ENCODE results near the gene SRGAP3. TPM values are rescaled to one million over a fixed set of nuclear protein-coding genes. Genes with fewer than 3 reads are reported as not detected.

Gene SRGAP3
- polyA plus RNA-seq, 10 donors: 15.9 to 27.4 (median 20.7) TPM

DNA sequence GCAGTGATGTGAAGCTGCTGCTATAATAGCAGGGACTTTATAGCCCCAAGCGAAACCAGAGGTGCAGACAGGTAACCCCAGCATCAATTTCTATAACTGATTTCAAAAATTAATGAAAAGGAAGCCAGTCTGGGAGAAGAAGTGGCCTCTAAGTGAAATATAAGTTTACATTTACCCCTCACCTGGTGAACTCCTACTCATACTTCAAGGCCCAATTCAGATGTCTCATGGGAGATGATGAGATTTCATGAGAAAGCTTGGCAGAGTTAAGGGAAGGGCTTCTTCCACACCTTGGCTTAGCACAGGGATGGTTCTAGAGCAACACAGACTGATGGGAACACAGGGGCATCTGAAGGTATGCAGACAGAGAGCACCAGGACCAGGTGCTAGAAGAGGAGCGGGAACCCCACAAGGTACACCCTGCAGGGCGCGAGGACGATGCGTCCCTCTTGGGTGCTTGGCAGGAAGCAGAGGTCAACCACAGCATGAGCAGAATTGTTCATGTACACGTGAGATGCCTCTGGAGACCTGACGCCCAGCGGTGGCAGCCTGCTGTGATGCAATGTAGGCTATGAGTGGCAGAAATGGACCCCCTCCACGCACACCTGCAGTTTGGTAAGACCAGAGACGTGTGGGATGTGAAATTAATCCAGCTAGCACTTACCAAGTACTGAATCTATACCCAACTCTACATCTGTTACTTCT lies 102.9 kb downstream of the SRGAP3 start:
- no peak for DNase-seq

DNA sequence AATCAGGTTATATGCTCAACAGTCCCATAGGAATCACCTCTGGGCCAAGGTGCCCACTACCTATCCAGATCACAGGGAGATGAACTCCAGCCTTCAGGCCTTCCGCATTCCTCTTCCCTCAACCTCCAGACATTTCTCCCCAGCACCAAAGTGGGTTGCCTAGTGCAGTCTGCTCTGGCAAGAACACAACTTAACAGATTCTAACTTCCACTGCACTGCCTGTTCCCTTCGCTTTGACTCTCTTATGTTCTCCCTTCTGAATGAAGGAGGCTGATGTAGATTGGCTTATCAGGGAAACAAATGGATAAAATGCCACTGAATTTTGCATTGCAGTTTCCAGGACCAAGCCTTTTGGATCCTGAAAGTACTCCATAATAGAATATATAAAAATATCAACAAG lies 106.3 kb downstream of the SRGAP3 start:
- DNase-seq: no peak

DNA sequence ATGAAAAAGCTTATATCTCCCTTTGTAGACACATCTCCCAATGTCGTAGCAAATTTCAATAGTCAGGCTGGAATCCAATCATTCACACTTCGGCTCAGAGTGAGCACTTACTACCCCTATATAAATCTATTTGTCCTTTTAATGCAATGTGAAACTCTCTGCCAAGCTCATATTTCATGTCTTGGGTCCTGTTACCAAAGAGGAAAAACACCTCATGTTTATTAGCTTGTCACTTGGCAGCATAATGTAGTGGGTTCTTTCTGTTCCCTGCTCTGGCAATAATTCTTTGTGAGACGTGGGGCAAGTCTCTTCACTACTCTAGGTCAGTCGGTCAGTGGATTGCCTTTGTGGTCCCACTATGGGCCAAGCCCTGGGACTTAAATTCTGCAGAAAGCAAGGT lies 107.1 kb downstream of the SRGAP3 start:
- peak in 1 of 3 donors; percentile 65 for DNase-seq

DNA sequence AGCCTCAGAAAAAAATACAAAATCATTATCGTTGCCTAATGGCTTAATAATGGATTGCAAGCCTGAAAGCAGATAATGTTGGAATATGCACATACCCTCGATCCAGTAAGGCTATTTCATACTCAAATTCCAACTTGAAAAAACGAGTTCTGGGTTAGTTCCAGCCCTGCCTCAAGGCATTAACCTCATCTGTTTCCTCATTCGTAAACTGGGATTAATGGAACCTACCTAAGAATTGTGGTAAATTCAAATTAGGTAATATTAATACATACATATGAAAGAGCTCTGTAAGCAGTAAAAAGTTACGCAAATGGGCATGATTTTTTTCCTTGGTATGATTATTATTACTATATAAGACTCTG lies 107.5 kb downstream of the SRGAP3 start:
- DNase-seq: no peak

DNA sequence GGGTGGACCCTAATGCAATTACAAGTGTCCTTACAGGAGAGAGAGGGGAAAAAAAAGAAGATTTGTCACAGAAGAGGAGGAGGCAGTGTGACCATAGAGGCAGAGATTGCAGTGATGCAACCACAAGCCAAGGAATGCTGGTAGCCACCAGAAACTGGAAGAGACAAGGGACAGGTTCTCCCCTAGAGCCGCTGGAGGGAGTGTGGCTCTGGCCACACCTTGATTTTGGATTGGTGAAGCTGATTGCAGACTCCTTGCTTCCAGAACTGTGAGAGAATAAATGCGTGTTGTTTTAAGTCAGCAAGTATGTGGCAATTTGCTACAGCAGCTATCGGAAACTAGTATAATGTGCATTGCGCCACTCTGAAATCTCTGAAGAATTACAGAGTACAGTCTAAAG lies 110.1 kb downstream of the SRGAP3 start:
- no peak for DNase-seq

DNA sequence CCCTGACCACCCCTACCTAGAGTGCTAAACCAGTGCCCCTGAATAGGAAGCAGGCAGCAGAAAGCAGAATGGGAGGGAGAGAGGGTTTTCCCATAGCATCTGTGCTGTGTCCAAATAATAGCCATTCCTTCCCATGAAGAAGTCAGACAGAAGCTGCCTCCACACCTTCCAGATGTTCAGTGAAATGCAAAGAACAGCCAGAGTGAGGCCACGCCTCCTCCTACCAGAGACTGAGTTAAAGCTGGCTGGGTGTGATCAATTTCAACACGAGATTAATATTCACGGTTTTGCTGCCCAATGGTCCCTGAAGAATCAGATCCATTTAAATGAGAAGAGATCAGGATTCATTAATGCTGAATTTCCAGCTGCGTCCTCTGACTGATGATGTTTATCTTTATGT lies 111.8 kb downstream of the SRGAP3 start:
- DNase-seq: peak; percentile 45 to 87 (median 70)

DNA sequence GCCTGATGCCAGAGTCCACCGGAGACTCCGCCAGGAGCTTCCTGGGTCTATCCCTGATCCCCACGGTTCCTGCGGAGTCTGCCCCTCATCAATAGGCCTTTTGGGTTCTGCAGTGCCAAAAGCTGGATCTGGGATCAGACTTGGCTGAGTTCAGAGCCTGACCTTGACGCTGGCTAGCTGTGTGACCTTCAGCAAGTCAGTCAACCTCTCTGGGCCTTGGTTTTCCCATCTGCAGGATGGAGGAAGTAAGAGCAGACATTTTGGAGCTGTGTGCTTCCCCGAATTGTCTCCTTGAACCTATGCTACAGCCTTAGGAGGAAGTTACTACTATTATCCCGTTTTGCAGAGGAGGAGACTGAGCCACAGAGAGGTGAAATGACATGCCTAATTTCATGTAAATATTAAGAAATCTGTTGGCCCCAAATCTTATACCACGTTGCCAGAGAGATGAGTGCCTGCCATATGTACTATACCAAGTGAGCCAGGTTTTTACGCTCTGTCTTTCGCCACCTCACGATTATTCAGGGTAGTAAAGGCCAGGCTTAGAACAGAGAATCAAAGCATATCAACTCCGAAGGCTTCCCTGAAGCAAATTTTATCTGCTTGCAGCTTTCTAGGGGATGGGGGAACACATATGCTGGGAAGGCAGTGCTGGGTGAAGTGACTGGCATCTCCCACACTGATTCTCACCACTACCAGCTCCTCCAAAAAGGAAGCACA lies 112.5 kb downstream of the SRGAP3 start:
- no peak for DNase-seq

DNA sequence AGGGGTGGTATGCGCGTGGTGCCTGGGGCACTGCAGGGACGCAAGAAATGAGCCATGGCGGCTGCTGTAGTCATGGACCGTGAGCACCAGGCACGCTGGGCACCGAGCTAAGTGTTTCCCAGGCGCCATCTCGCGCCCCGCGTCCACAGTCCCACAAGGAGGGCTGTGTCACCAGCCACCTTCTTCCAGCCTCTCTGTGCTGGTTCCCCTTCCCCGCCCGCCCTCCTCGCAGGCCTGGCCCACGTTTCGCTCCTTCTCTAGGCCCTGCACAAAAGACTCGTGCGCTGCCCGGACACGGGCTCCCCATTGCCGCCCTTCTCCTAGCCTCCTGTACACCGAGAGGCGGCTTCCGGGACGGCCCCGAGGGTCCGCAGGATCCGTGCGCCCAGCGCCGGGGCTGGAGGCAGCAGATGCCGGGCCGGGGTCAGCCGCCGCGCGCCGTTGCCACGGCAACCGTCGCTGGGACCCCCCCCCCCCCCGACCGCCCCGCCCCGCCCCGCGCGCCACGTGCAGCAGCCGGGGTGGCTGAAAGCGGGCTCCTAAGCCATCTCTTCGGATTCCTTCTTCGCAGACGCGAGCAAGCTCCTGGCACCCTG lies 113.4 kb downstream of the SRGAP3 start:
- DNase-seq: peak in 1 of 3 donors; percentile 66

DNA sequence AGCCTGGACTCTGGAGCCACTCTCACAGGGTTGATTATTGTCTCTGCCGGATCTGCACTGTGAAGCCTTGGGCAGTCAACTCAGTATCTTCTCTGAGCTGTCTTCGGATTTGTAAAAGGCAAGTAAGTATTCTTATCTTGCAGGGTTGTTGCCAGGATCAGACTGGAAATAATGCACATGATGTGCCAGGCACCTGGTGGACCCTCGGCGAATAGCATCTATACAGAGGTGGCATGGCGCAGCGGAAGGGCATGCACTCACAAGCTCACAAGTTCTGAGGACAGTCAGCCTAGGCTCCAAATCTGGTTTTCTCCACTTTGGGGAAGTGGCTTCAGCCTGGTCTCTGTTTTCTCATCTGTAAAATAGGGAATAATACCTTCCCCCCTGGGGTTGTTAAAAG lies 113.9 kb downstream of the SRGAP3 start:
- DNase-seq: peak in 1 of 3 donors; percentile 23

DNA sequence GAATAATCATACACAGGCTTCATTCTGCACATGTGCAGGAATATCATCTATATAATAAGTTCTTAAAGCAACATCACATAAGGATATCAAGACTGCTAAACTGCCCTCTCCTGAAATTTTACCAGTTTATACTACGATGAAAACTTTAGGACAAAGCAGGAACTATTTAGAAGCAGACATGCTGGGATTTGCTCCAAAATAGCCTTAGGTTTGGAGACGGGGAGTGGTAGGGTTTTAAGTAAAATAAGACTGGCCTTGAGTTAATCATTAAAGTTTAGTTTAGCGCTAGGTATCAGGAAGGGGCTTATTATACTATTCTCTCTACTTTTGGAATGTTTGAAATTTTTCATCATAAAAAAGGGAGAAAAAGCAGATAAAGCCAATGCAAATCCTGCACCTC lies 115.8 kb downstream of the SRGAP3 start:
- no peak for DNase-seq

DNA sequence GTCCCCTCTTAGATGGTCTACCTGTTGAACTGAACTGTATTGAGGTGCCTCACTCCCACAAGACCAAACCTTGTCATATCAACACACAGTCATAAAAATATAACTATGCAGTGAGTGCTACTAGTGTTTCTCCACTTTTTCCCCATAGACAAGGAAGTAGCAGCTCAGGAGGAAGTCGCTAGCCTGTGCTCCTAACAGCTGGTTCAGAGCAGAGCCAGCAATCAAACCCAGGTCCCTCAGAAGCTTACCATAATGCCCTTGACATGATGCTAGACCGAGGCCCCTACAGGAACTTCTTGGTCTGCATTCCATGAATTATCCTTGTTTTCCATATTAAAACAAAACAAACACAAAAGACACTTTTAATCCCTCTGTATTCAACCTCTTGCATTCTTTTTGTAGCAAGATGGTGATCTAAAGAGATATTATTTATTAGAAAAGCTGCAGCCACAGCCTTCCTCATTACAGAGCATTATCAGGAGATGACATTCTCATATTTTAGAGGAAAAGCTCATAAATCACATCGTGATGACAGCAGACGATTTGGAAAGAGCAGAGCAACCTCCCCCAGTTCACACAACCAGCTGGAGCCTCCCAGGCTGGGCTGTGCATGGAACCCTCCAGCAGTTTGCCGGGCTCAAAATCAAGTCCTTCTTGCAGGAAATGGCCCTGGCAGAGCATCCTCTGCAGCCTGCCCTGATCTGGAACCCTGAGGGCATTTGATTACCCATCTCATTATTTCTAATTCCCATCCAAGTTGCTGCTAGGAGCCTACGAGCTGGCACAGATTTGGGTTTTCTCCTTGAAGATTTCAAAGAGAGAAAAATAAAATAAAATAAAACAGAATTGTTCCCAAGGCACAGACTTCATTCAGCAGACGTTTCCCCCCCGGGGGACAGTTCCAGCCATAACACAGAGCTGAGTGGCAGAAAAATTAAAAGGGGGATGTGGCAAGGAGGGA lies 118.8 kb downstream of the SRGAP3 start:
- DNase-seq: peak in 1 of 3 donors; percentile 63

DNA sequence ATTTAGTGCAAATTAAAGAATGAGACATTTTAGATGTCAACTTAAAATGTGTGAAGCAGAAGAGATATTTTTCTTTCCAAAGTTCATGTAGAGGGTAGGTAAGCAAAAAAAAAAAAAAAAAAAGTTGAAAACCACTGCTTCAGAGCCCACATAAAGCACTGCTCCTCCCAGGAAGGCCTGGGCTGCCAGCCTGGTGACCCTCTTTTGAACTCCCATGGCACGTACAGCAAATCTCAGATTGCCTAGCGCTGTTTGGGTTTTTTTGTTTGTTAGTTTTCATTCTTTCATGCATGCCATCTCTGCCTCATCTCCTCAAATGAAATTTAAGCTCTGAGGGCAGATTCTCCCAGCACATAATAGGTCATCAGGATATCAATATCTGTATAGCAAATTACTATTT lies 120.1 kb downstream of the SRGAP3 start:
- no peak for DNase-seq

DNA sequence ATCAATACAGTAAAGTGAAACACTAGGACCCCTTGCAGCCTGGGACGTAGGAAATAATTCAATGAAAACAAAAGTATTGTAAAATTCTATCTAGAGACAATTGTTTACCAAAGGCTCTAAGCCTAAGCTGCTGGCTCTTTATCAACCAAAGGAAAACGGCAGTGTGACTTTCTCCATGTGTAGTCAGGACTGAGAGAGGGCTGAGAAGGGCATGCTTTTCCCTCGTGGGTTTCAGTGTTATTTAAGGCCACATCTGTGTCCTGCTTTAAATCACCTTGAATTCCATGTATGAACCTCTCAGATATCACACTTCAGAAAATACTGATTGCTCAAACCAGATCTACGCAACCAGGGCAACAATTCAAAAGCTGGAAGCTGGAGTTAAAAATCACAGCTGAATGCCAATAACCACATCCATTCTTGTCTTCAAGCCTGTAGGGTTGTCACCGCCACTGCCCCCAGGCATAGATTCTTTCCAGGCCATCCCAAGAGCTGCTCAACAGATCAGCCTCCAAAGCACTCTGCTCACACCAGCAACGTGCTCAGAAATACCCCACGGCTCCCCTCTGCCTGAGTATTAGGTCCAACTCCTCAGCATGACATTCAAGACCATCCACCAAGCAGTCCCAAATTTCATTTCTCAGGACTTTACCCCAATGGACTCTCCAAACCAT lies 124.0 kb downstream of the SRGAP3 start:
- no peak for DNase-seq

DNA sequence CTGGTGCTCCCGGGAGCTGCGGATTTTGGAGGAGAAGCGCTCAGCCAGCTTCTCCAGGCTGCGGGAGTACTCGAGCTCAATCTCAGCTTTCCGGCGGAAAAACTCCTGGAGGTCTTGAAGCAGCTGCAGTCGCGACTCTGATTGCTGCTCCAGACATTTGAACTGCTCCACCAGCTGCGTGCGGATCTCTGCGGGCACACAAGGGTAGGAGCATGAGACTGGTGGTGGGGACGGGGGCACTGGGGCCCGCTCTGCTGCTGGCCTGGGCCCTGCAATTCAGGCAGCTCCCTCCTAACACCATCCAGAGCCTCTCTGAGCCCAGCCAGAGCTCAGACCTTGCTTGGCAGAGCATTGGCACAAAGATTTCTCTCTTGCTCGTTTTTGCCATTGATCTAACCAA lies 124.7 kb downstream of the SRGAP3 start:
- peak in 1 of 3 donors; percentile 34 for DNase-seq

DNA sequence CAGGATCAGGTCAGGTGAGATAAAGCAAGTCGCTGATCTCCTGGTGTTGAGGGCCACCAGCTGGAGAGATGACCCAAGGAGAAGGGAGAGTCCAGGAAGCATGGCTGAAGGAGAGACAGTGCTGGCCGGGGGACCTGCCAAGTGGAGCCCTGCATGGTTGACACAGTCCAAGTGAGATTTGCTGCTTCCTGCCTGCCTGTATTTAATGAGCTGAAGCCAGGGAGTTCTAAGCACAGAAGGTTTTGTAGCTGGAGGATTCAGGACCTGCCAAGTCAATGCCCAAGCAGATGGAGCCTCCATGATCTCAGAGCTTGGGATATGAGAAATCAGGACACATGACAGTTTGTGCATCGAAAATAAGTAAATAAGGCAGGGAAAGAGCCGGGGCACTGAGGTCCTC lies 125.6 kb downstream of the SRGAP3 start:
- peak in 1 of 3 donors; percentile 23 for DNase-seq

DNA sequence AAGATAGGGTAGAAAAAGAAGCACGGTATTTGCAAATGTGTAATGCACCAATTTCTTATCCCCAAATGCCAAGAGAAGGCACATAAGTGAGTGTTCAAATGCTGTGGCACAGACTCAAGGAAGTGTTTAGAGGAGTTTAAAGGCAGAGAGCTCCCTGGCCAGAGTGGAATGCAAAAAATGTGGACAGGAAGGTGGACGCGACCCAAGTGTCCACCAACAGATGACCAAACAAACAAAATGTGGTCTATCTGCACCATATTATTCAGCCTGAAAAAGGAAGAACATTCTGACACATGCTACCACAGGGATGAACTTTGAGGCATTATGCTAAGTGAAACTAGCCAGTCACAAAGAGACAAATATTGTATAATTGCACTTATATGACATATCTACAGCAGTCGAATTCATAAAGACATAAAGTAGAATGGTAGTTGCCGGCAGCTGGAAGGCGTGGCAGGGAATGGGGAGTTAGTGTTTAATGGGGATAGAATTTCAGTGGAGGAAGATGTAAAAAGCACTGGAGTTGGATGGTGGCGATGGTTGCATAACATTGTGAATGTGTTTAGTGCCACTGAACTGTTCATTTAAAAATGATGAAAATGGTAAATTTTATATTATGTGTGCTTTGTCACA lies 126.6 kb downstream of the SRGAP3 start:
- no peak for DNase-seq

DNA sequence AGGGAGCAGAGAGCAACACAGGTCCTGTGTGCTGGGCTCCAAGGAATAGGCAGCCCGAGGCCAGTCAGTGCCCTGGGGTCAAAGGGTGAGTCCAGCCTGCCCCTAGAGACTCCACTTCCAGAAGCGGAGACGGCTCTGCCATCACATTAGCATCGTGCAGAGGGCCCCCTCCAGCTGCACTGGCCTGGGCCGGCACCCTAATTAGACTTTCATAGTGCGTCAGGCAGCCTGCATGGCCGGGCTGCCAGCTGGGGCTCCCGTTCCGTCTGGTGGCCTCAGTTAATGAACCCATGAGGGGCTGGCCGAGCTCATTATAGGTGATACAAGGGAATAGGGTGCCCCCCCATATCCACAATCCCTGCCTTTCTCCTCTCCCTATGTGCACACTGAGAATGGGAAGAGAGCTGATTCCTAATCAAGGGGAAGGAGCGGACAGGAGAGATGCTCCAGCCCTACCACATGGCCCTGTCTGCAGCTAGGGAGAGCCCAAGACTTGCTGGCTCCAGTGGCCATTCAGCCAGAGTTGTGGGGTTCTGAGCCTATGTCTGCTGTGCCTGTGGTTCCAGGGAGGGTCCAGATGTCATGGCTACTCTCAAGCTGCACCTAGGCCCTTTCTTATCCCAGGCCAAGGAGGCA lies 128.0 kb downstream of the SRGAP3 start:
- DNase-seq: no peak

DNA sequence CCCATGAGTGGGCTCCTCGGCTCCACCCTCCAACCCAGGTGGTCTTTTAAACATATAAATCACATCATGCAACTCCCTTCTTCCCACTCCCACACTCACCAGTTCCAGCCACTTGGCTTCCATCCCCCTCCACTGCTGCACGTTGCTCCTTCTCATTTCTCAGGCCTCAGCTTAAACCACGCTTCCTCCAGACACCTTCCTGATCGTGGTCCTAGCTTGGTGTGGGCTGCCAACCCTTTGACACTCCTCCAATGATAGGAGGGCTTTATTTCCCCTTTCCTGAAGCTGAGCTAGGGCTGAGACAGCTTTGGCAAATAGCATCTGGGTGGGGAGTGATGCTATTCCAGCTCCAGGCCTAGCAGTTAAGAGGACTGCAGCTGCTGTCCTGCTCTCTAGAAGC lies 130.1 kb downstream of the SRGAP3 start:
- DNase-seq: peak in 1 of 3 donors; percentile 67

DNA sequence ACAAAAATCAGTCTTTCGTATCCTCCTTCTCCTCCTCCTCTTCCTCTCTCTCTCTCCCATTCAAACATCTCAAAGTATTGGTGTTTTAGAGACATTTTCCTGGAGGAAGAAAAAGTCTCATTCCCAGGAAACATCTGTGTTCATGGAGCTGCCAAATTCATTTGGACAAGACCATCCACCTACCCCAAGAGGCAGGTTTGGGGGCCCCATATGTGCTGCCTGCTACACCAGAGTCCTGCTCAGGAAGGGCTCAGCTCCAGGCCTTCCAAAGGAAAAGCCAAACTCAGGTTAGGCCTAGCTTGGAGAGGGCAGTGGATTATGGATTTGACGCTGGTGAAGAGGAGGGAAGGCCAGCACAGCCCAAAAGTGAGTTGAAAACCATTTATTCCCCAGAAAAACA lies 131.2 kb downstream of the SRGAP3 start:
- DNase-seq: peak in 1 of 3 donors; percentile 68

DNA sequence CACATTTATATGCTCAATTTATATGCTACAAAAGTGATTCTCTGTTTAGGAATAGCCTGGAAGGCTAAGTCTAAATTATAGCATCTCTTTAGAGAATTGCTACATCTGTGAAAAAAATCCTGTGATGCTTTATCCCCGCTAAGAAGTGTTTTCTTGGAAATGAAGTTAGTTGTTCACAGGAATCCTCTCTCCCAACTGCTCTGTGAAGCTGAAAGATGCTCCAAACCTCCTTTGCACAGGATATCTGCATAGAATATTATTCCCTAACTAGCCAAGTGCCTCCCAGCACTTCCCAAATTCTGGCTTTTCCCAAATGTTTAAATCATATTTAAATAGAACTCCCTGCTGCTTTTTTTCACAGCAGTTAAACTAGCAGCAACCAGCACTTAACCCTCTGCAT lies 132.2 kb downstream of the SRGAP3 start:
- DNase-seq: peak in 1 of 3 donors; percentile 82

All from muscle of back (tissue), 11 donors.